ENCODE measurements around the gene CYB5A. TPM values are rescaled to one million over a fixed set of nuclear protein-coding genes. Genes with fewer than 3 reads are reported as not detected.

The CYB5A gene
- total RNA-seq, 1 donor from 2014 or later: 256 TPM

GRCh38 chr18:74248189-74248588 lies 43.6 kb downstream of the CYB5A start:
- no peak for DNase-seq (ENCODE audit: low read depth)

DNA sequence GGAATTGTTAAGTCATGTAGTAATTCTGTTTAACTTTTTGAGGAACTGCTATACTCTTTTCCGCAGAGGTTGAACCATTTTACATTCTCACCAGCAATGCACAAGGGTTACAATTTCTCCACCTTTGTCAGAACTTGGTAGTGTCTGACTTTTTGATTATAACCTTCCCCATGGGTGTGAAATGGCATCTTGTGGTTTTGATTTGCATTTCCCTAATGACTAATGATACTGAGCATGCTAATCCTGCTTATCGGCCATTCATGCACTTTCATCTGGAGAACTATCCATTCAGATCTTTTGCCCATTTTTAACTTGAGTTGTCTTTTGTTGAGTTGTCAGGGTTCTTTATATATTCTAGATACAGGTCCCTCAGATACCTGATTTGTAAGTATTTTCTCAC lies 47.2 kb downstream of the CYB5A start:
- DNase-seq (ENCODE audit: low read depth): peak; percentile 20

- DNase-seq (ENCODE audit: low read depth): no peak
These were observed 48.6 kb downstream of the CYB5A start for GRCh38 chr18:74243127-74243526.

GRCh38 chr18:74242438-74243096 lies 49.2 kb downstream of the CYB5A start:
- DNase-seq (ENCODE audit: low read depth): peak; percentile 78

GRCh38 chr18:74241970-74242369 lies 49.8 kb downstream of the CYB5A start:
- peak; percentile 28 for DNase-seq (ENCODE audit: low read depth)

DNA sequence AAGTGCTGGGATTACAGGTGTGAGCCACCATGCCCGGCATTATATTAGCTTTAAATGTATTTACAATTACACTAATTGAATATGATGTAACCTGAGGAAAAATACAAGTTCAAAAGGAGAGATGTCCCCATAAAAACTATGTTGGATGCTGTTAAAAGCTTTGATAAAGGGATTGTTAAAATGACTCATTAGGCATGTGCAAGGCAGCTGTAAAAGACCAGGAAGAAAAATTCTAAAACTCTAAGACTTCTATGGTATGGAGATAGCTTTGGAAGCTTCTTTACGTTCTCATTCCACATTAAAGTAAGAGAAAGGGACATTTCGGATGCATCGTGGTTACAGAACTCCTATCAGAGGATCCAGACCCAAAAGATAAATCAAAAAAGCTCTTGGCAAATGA lies 50.3 kb downstream of the CYB5A start:
- DNase-seq (ENCODE audit: low read depth): peak; percentile 22

- no peak for DNase-seq (ENCODE audit: low read depth)
These were observed 52.2 kb downstream of the CYB5A start for GRCh38 chr18:74239567-74239966.

DNA sequence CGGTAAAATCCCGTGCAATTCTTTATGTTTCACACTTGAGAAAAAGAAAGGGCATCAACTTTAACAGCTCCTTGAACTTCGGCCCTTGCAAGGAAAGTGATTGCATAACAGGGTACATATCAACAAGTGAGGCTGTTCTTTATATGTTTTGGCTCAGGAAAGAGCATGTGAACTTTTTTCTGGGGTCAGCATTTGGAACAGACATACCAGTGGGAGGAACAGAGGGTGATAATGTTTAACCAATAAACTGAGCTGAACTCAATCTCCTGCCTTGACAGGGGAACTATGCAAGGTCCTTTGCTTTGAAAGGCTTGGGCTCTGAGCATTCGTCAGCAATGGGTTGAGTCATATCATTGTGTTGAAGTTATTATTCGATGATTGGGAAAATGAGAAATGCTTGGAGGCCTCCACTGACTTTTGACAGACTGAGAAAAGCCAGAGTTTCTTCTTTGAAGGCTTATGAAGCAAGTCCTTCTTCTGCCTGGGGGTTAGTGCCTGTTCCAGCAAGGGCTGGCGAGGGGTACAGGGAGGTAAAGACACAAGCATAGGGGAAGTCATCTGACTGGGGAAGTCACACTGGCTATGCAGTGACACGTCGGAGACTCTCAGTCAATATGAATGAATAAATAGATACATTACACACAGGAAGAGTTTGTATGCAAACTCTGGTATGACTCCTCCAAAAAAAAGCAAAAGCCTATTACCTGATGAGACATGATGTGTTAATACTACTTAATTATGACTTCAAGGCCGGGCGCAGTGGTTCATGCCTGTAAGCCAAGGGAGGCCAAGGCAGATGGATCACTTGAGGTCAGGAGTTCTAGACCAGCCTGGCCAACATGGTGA lies 57.2 kb downstream of the CYB5A start:
- DNase-seq (ENCODE audit: low read depth): peak; percentile 100

DNA sequence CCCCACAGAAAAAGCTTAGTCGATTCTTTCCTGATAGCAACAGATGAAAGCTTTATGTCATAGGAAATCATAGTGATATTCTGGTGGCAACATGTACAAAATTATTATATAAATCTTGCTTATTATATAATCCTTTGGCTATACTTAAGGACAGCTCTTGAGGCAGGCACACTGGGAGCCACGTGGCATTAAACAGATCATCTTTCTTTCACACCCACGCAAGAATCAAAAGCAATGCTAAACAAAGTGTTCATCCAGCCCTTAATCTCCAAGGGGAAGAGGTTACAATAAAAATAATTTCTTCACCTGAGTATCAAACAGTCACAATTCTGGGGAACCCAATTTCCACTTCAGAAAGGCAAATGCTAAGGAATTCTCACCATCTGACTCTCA lies 57.8 kb downstream of the CYB5A start:
- DNase-seq (ENCODE audit: low read depth): no peak

- DNase-seq (ENCODE audit: low read depth): peak; percentile 55
These were observed 60.6 kb downstream of the CYB5A start for GRCh38 chr18:74230922-74231714.

DNA sequence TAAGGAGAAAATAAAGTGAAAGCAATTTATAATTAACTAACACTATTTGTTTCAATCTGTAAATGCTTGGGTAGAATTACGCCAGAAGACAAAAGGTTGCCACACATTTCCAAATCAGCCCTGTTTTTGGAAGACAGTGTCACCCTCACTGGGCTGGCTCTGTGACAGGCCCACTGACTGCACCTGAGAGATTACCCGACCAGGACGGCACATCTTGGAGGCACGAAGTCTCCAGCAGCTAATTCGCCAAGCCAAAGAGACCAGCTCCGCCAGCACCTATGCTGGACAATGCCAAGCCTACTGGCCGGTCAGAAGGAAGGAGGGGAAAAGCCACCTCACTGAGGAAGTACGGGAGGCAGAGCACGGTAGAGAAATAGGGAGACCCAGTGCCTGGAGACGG lies 61.9 kb downstream of the CYB5A start:
- DNase-seq (ENCODE audit: low read depth): no peak

DNA sequence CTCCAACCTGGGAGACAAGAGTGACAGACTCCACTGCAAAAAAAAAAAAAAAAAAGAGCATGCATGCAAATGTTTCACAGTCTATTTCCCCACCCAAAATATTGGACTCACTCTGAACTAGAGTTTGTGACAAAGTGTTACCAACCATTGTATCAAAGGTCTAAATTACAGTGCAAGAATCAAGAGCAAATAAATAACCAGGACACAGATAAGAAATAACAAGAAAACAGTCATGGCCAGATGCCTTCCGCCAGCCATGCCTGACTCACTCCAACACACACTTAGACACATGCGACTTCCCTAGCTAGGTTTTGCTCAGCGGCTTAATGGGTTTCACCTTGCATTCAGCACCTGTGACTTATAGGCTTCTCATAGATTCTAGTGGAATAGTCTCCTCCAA lies 62.8 kb downstream of the CYB5A start:
- peak; percentile 19 for DNase-seq (ENCODE audit: low read depth)

- DNase-seq (ENCODE audit: low read depth): no peak
These were observed 63.5 kb downstream of the CYB5A start for GRCh38 chr18:74228312-74228711.

GRCh38 chr18:74226666-74227065 lies 65.1 kb downstream of the CYB5A start:
- no peak for DNase-seq (ENCODE audit: low read depth)

DNA sequence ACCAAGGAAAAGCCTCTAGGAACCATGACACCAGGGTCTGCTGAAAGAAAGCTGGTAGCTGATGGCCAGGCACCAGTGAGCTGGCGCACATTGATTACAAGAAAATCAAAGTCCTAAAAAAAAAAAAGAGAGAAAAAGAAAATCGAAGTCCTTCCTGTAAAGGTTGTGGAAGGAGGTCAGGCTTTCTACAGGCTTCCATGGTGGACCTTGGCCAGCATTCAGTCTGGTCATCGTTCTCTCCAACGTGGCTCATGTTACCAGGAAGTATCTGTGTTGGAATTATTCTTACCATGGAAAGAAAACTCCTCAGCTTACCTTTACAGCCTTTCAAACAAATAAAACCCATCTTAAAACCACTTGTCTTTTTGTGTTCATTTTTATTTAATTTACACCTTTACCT lies 65.6 kb downstream of the CYB5A start:
- no peak for DNase-seq (ENCODE audit: low read depth)

GRCh38 chr18:74225193-74225840 lies 66.4 kb downstream of the CYB5A start:
- no peak for DNase-seq (ENCODE audit: low read depth)

DNA sequence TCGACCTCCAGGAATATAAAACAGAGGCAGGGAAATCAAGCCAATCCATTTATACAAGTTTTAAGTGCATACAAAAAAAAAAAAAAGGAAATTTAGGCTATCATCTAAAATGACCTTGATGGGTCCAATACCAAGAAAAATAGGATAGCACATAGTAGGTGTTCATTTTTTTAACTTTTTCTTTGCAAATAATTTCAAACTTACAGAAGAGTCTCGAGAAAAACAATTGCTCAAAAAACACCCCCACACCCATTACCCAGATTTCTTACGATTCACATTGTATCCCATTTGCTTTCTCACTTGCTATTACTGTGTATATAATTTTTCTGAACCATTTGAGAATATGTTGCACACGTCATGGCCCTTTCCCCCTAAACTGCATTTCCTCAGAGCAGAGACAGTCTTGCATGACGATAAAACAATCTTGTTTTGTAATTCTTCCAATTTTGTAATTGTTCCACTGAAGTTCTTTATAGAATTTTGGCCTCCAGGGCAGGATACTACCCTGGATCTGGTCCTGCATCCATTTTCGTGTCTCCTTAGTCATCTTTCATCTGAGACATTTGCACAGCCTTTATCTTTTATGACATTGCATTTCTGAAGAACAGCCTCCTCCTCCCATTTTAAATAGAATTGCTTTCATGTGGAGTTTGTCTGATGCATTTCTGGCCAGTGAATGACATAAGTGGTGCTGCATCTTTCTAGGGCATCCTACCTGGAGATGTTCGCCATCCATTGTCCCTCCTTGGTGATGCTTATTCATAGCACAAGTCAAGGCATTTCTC lies 68.9 kb downstream of the CYB5A start:
- DNase-seq (ENCODE audit: low read depth): no peak

DNA sequence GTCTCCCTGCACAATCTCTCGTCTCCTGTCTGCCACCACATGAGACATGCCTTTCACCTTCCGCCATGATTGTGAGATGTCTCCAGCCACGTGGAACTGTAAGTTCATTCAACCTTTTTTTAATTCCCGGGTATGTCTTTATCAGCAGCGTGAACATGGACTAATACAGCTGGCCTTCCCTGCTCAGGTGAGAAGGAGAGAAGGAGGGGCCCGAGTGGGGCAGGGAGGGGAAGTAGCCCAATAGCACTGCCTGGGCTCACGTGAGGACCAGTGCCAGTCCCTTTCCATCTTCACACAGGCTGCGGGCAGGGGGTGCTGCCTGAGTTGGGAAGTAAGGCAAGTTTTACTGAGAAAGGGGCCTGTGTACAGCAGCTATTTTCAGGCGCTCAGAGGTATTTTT lies 70.7 kb downstream of the CYB5A start:
- no peak for DNase-seq (ENCODE audit: low read depth)

- no peak for DNase-seq (ENCODE audit: low read depth)
These were observed 72.7 kb downstream of the CYB5A start for GRCh38 chr18:74219056-74219455.

DNA sequence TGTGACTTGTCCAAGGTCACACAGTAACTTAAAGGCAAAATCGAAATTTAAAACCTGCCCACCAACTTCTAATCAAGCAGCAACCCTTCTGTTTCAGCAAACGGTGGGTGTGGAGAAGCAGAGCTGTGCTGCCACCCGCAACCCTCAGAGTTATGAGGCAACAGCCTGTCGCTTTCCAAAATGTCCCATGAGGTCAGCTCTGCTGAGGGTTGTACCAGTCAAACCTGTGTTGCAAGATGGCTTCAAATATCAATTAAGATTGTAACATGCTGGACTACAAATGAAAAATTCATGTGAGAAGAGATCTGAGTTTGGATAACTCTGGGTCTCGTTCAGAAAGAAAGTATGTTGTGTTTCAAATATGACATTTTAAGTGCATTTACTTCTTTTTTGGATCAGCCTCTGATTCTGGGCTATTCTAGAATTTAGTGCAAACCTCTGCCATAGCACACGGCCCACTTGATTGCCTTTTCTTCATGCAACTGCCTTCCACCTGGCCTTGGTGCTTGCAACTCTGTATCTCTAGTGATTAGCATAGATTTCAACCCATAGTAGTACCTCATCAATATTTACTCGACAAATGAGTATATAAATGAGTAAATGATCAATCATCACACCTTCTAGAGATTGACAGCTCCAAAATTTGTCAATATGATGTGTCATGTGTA lies 74.2 kb downstream of the CYB5A start:
- no peak for DNase-seq (ENCODE audit: low read depth)

- no peak for DNase-seq (ENCODE audit: low read depth)
These were observed 75.1 kb downstream of the CYB5A start for GRCh38 chr18:74216661-74217110.

Data from renal cortical epithelial cell (primary cell).